Neuronal stem cell (in vitro differentiated cells): ENCODE results near the gene ARHGEF28.

Experiments used
- DNase-seq: peaks from one replicate; pipeline ENCODE4 v3.0.0-alpha.2; 2013; ENCODE audit warnings: low spot score
- H2AFZ ChIP-seq: one replicate; pipeline ENCODE4 v1.6.1; 2013; ENCODE audit warnings: mild to moderate bottlenecking, low read length, inconsistent platforms
- H2AK5ac ChIP-seq: 2 replicates; pipeline ENCODE4 v1.6.1; 2013; ENCODE audit warnings: low read depth, mild to moderate bottlenecking, inconsistent platforms, low read length, moderate library complexity, mixed read lengths
- H2BK120ac ChIP-seq: 2 replicates; pipeline ENCODE4 v1.6.1; 2013; ENCODE audit warnings: low read depth, mild to moderate bottlenecking, inconsistent platforms, low read length, moderate library complexity, mixed read lengths
- H2BK12ac ChIP-seq: one replicate; pipeline ENCODE4 v1.6.1; 2013; ENCODE audit warnings: low read length, inconsistent platforms
- H2BK15ac ChIP-seq: 2 replicates; pipeline ENCODE4 v1.6.1; 2013; ENCODE audit warnings: mild to moderate bottlenecking, low read length, inconsistent platforms, mixed read lengths
- H2BK5ac ChIP-seq: one replicate; pipeline ENCODE4 v1.6.1; 2013; ENCODE audit warnings: inconsistent platforms, mild to moderate bottlenecking, low read length, moderate library complexity
- H3K14ac ChIP-seq: one replicate; pipeline ENCODE4 v1.6.1; 2013; ENCODE audit warnings: low read length, inconsistent platforms
- H3K18ac ChIP-seq: 2 replicates; pipeline ENCODE4 v1.6.1; 2013; ENCODE audit warnings: low read length, inconsistent platforms
- H3K23ac ChIP-seq: 2 replicates; pipeline ENCODE4 v1.6.1; 2013; ENCODE audit warnings: low read depth, mild to moderate bottlenecking, mixed read lengths, low read length, inconsistent platforms; ENCODE audit not compliant: poor library complexity
- H3K27ac ChIP-seq: replicated peaks from 3 replicates; pipeline ENCODE4 v1.5.1; 2013; ENCODE audit warnings: low read length, inconsistent platforms
- H3K27me3 ChIP-seq, 3 experiments: 2 replicates each; pipeline ENCODE4 v1.6.1; 2013; ENCODE audit warnings: low read length in 3 of 3, mild to moderate bottlenecking in 2 of 3, inconsistent platforms in 1 of 3, low read depth in 1 of 3, mixed read lengths in 1 of 3, moderate library complexity in 1 of 3; ENCODE audit not compliant: control insufficient read depth in 3 of 3, insufficient read depth in 3 of 3
- H3K36me3 ChIP-seq, 2 donors: replicated peaks in 1 of 2; 2 replicates each; pipeline ENCODE4 v1.6.1; 2013; ENCODE audit warnings: low read length in 2 of 2; ENCODE audit not compliant: control insufficient read depth in 2 of 2, insufficient read depth in 2 of 2
- H3K4ac ChIP-seq: 2 replicates; pipeline ENCODE4 v1.6.1; 2013; ENCODE audit warnings: inconsistent platforms, mild to moderate bottlenecking, low read length, moderate library complexity
- H3K4me1 ChIP-seq, 2 donors: 1 replicate in 1 of 2; 2 replicates in 1 of 2; pipeline ENCODE4 v1.6.1; 2013; ENCODE audit warnings: low read length in 2 of 2, low read depth in 1 of 2; ENCODE audit not compliant: control insufficient read depth in 2 of 2, insufficient read depth in 1 of 2
- H3K4me2 ChIP-seq: one replicate; pipeline ENCODE4 v1.6.1; 2013; ENCODE audit warnings: mild to moderate bottlenecking, low read length, inconsistent platforms; ENCODE audit not compliant: insufficient read depth, poor library complexity, severe bottlenecking
- H3K4me3 ChIP-seq, 2 donors: 2 replicates each; pipeline ENCODE4 v1.5.1; 2013; ENCODE audit warnings: low read length in 2 of 2, mild to moderate bottlenecking in 2 of 2, inconsistent platforms in 1 of 2, moderate library complexity in 1 of 2
- H3K79me1 ChIP-seq: one replicate; pipeline ENCODE4 v1.6.1; 2013; ENCODE audit warnings: low read depth, mild to moderate bottlenecking, inconsistent platforms, low read length, moderate library complexity
- H3K9ac ChIP-seq: one replicate; pipeline ENCODE4 v1.6.1; 2013; ENCODE audit warnings: mild to moderate bottlenecking, low read depth, low read length, inconsistent platforms; ENCODE audit not compliant: poor library complexity
- H3K9me3 ChIP-seq, 2 donors: replicated peaks in 1 of 2; 2 replicates each; pipeline versions ENCODE3 to v1.6.1; 2013; ENCODE audit warnings: low read length in 2 of 2, mild to moderate bottlenecking in 2 of 2, inconsistent platforms in 1 of 2, low read depth in 1 of 2, mixed read lengths in 1 of 2, moderate library complexity in 1 of 2; ENCODE audit not compliant: control insufficient read depth in 2 of 2, insufficient read depth in 1 of 2
- H4K8ac ChIP-seq: one replicate; pipeline ENCODE4 v1.6.1; 2013; ENCODE audit warnings: low read depth, mild to moderate bottlenecking, inconsistent platforms, low read length, moderate library complexity
- H4K91ac ChIP-seq: one replicate; pipeline ENCODE4 v1.6.1; 2013; ENCODE audit warnings: low read length, low read depth, mild to moderate bottlenecking, inconsistent platforms; ENCODE audit not compliant: poor library complexity
- WGBS, 2 donors: extraction: QIAGEN DNeasy Blood & Tissue Kit; methylation state at CpG; one replicate each; pipeline ENCODE4 v1.1.7; 2013; ENCODE audit warnings: missing lambda C conversion rate in 2 of 2, mixed read lengths in 1 of 2; ENCODE audit not compliant: insufficient read length in 2 of 2, insufficient replicate concordance in 1 of 2; ENCODE audit errors: extremely low coverage in 2 of 2; 5-methylcytosine and 5-hydroxymethylcytosine counted together

ARHGEF28 gene

DNA sequence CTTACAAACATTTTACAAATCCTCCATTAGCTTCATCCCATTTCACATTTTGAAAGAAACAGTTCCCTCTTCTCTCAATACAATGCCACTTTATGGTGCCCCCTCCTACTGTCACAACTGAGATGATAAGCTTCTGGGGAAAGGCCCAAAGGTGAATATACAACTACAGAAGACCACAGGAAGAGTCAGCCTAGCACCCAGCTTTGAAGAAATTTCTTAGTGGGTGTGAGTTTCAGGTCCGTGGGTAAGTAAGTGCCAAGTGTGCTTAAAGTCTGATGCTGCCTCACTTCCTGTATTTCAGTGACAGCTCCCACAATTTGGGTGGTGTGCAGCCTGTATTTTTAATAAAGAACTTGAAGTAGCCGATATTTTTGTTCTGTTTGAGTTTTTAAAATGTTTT is 68.1 kb downstream of the ARHGEF28 start:
- Histone ChIP-seq H4K8ac (no peak overlapping the region), H4K91ac (no peak overlapping the region), H3K4me3 (no peak overlapping the region), H3K27ac (no peak overlapping the region), H3K36me3 (no peaks in the 10 kb centered on the region), H3K18ac (no peak overlapping the region), H3K9me3 (no peaks in the 10 kb centered on the region), H2BK15ac (no peak overlapping the region), H2BK120ac (no peak overlapping the region), H3K4me1 (peaks cover 11 to 13% of the 10 kb centered on the region in 2 donors), H3K79me1 (no peaks in the 10 kb centered on the region), H2AK5ac (no peak overlapping the region), H3K27me3 (no peaks in the 10 kb centered on the region), H2BK12ac (no peak overlapping the region), H3K9ac (no peak overlapping the region), H3K14ac (no peak overlapping the region), H2AFZ (no peak overlapping the region), H3K23ac (no peak overlapping the region), H2BK5ac (no peak overlapping the region), H3K4me2 (no peak overlapping the region), H3K4ac (no peak overlapping the region)
- DNase-seq = no peak
- no CpG with 5 or more reads among the region's 2 CpGs for WGBS, 2 donors

DNA sequence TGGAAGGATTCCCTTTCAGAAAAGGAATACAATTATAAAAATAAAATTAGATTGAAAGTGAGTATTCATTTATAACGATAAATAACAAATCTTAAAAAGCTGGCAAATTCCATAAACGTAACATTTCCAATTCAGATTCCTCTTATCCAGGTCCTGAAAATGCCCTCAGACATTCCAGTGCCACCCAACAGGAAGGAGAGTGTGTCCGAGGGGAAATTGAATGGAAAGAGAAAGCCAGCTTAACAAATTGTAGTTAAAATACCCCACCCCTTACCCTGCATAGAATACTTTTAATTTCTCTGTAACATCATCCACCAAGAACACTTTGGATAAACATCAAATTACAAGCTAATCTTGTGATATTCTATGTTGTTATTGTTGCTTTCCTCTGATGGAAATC is 72.0 kb downstream of the ARHGEF28 start:
- Histone ChIP-seq H3K36me3 (no peaks in the 10 kb centered on the region), H3K9ac (no peak overlapping the region), H3K14ac (no peak overlapping the region), H4K8ac (no peak overlapping the region), H2AFZ (no peak overlapping the region), H2BK5ac (no peak overlapping the region), H3K9me3 (no peaks in the 10 kb centered on the region), H2BK12ac (no peak overlapping the region), H2BK120ac (no peak overlapping the region), H3K4me2 (no peak overlapping the region), H2BK15ac (no peak overlapping the region), H3K4ac (no peak overlapping the region), H3K27ac (no peak overlapping the region), H3K23ac (no peak overlapping the region), H4K91ac (no peak overlapping the region), H3K18ac (no peak overlapping the region), H2AK5ac (no peak overlapping the region), H3K4me1 (peaks cover 11 to 13% of the 10 kb centered on the region in 2 donors), H3K4me3 (no peak overlapping the region), H3K79me1 (no peaks in the 10 kb centered on the region), H3K27me3 (no peaks in the 10 kb centered on the region)
- DNase-seq = no peak
- WGBS, 2 donors = no CpG with 5 or more reads among the region's 3 CpGs

DNA sequence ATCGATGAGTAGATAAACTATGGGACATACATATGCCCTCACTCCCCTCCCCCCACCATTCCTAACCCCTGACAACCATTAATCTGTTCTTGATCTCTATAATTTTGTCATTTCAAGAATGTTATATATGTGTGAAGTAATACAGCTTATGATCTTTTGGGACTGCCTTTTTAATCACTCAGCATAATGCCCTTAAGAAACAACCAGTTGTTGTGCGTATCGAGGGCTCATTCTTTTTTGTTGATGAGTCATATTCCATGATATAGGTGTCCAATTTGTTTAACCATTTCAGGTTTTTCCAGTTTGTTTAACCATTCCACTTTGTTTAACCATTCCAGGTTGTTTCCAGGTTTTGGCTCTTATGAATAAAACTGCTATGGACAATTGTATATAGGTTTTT is 75.6 kb downstream of the ARHGEF28 start:
- Histone ChIP-seq H2BK5ac (no peak overlapping the region), H4K91ac (no peak overlapping the region), H3K9ac (no peak overlapping the region), H2BK15ac (no peak overlapping the region), H4K8ac (no peak overlapping the region), H3K4me3 (no peak overlapping the region), H2BK120ac (no peak overlapping the region), H3K4me2 (no peak overlapping the region), H2AK5ac (no peak overlapping the region), H2BK12ac (no peak overlapping the region), H3K14ac (no peak overlapping the region), H3K23ac (no peak overlapping the region), H3K27me3 (no peaks in the 10 kb centered on the region), H3K4me1 (no peaks in the 10 kb centered on the region), H3K18ac (no peak overlapping the region), H3K79me1 (no peaks in the 10 kb centered on the region), H2AFZ (no peak overlapping the region), H3K4ac (no peak overlapping the region), H3K27ac (no peak overlapping the region), H3K9me3 (no peaks in the 10 kb centered on the region), H3K36me3 (no peaks in the 10 kb centered on the region)
- WGBS, 2 donors = no CpG with 5 or more reads among the region's 3 CpGs
- no peak for DNase-seq

DNA sequence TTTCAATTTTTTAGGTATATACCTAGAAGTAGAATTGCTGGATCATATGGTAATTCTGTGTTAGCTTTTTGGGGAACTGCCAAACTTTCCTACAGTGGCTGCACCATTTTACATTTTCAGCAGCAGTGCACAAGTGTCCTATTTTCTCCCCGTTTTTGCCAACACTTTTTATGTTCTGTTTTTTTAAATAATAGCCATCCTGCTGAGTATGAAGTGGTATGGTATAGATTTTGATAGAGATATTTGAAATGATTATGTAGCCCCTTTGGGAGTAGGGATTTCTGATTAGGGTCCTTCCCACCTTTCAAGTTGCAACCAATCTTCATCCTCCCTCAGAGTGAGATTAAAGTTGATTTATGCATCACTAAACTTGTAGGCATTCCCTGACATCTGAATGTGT is 76.5 kb downstream of the ARHGEF28 start:
- Histone ChIP-seq H2BK12ac (no peak overlapping the region), H3K79me1 (no peaks in the 10 kb centered on the region), H3K36me3 (no peaks in the 10 kb centered on the region), H3K9me3 (no peaks in the 10 kb centered on the region), H2BK120ac (no peak overlapping the region), H3K27me3 (no peaks in the 10 kb centered on the region), H2AK5ac (no peak overlapping the region), H3K4ac (no peak overlapping the region), H2BK5ac (no peak overlapping the region), H3K18ac (no peak overlapping the region), H3K4me3 (no peak overlapping the region), H4K8ac (no peak overlapping the region), H3K27ac (no peak overlapping the region), H2BK15ac (no peak overlapping the region), H3K4me1 (no peaks in the 10 kb centered on the region), H3K9ac (no peak overlapping the region), H3K4me2 (no peak overlapping the region), H2AFZ (no peak overlapping the region), H4K91ac (no peak overlapping the region), H3K23ac (no peak overlapping the region), H3K14ac (no peak overlapping the region)
- no peak for DNase-seq
- WGBS, 2 donors = no CpG with 5 or more reads among the region's 1 CpG
